ENCODE data around the gene ALPP. TPM values are rescaled to one million over a fixed set of nuclear protein-coding genes. Genes with fewer than 3 reads are reported as not detected.
"Not testable (repeated sequence)": the region's sequence is repeated elsewhere in the genome, so short reads cannot be mapped to it uniquely, and the experiment has no call there.

ALPP gene
- total RNA-seq, 3 donors from 2014 or later (not counting 1 experiment from before 2014, with no cell fraction given), result 0.30 TPM; not detected in 2

DNA sequence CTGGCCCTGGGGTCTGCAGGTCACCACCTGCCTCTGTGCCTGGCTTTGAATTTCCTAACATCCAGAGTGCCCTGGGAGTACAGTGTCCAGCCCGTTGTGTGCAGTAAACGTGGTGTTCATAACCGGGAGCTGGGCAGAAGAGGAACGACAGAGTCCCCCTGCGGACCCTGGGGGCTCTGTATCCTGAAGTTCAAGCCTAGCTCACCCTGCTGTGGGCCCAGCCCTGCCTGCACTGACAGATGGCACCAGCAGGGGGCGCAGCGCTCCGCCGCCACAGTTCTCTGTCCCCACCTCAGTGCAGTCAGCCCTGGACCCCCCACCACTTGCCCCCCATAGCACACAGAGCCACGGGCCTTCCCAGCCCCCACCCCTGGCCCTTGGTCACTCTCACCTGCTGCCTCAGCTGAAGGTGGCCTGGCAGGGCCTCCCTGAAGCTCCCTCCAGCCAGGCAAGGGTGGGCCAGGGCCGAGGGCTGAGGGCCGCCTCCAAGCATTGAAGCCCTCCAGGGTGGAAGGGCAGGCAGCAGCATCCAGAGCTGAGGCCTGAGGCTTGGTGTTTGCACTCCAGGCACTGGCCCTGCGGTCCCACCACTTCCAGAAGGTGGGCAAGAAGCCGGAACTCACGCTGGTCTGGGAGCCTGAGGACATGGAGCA lies 43.2 kb upstream of the ALPP start:
- WGBS (ENCODE audit: insufficient coverage), result 60% methylated on average over 15 of the region's 15 CpGs
- H3K36me3 Mint-ChIP-seq; H3K27me3 Mint-ChIP-seq (ENCODE audit: low read depth in 2 of 2); H3K9me3 Mint-ChIP-seq; H3K27me3 ChIP-seq (ENCODE audit: control insufficient read depth, insufficient read depth, low read length); H3K4me1 Mint-ChIP-seq; H3K36me3 ChIP-seq (ENCODE audit: control insufficient read depth, insufficient read depth, low read length); intact Hi-C loops (cut with micrococcal nuclease); H3K4me3 Mint-ChIP-seq; H3K4me1 ChIP-seq (ENCODE audit: control insufficient read depth, insufficient read depth, low read length); H3K27ac Mint-ChIP-seq; H3K27ac ChIP-seq (ENCODE audit: low read length); H3K4me3 ChIP-seq (ENCODE audit: low read length); H3K9me3 ChIP-seq (ENCODE audit: control insufficient read depth, insufficient read depth, low read length): not testable (repeated sequence)
- TF ChIP-seq, protein P1, sequence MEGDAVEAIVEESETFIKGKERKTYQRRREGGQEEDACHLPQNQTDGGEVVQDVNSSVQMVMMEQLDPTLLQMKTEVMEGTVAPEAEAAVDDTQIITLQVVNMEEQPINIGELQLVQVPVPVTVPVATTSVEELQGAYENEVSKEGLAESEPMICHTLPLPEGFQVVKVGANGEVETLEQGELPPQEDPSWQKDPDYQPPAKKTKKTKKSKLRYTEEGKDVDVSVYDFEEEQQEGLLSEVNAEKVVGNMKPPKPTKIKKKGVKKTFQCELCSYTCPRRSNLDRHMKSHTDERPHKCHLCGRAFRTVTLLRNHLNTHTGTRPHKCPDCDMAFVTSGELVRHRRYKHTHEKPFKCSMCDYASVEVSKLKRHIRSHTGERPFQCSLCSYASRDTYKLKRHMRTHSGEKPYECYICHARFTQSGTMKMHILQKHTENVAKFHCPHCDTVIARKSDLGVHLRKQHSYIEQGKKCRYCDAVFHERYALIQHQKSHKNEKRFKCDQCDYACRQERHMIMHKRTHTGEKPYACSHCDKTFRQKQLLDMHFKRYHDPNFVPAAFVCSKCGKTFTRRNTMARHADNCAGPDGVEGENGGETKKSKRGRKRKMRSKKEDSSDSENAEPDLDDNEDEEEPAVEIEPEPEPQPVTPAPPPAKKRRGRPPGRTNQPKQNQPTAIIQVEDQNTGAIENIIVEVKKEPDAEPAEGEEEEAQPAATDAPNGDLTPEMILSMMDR (IDR thresholded peaks at IDR 0.05), result peak; percentile 54
- ATAC-seq (peak in 2 of 3 donors; percentile 40 to 56), DNase-seq (peak in 1 of 2 donors; percentile 13)

DNA sequence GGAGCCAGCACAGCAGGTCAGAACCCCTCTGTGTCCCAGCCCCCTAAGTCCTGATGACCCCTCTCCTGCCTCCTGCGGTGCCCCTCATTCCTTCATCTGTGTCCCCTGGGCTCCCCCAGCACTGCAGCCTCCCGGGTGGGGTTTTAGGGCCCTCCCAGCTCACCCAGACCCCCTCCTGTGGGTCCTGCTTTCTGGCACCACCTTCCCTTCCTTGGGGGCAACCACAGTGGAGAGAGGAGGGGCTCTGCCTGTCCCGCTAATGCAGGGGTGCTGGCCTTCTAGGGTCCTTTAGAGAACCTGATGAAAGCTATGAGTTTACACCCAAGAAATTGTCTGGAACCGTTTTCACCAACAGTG lies 42.7 kb upstream of the ALPP start:
- no peaks in the 10 kb centered on the region for H3K9me3 ChIP-seq (ENCODE audit: control insufficient read depth, insufficient read depth, low read length)
- DNase-seq (peak in 1 of 2 donors; percentile 14), ATAC-seq (no peak)
- H3K4me3 ChIP-seq (ENCODE audit: low read length), result no peak overlapping the region
- no peaks in the 10 kb centered on the region for H3K27me3 ChIP-seq (ENCODE audit: control insufficient read depth, insufficient read depth, low read length)
- TF ChIP-seq, protein P1 (IDR thresholded peaks at IDR 0.05), result no peak
- H3K27ac Mint-ChIP-seq, result no peak overlapping the region
- H3K36me3 ChIP-seq (ENCODE audit: control insufficient read depth, insufficient read depth, low read length), result peaks cover 5% of the 10 kb centered on the region
- no peaks in the 10 kb centered on the region for H3K9me3 Mint-ChIP-seq
- 92% methylated on average over 4 of the region's 4 CpGs for WGBS (ENCODE audit: insufficient coverage)
- H3K4me3 Mint-ChIP-seq, result no peak overlapping the region
- no peaks in the 10 kb centered on the region for H3K36me3 Mint-ChIP-seq
- no peaks in the 10 kb centered on the region for H3K4me1 ChIP-seq (ENCODE audit: control insufficient read depth, insufficient read depth, low read length)
- no peaks in the 10 kb centered on the region for H3K27me3 Mint-ChIP-seq (ENCODE audit: low read depth in 2 of 2)
- no peaks in the 10 kb centered on the region for H3K4me1 Mint-ChIP-seq
- intact Hi-C loops (cut with micrococcal nuclease), result no loop called here
- no peak overlapping the region for H3K27ac ChIP-seq (ENCODE audit: low read length)

DNA sequence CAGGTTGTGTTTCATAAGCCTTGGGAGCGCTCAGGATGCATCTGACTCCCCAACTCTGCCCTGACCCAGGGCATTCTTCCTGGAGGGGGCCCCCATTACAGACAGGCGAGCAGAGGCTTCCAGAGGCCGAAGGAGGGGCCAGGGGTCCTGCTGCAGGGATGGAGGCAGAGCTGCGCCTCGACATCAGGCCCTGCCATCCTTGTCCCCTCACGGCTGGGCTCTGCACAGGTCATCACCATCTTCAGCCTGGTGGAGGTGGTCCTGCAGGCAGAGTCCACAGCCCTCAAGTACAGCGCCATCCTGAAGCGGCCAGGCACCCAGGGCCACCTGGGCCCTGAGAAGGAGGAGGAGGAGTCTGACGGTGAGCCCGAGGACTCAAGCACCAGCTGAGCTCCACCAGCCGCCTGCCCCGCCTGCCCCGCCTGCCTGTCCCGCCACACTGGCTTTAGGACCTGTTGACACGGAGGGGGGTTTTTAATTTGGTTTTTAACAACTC lies 42.3 kb upstream of the ALPP start:
- 92% methylated on average over 15 of the region's 15 CpGs for WGBS (ENCODE audit: insufficient coverage)
- H3K27ac Mint-ChIP-seq, result no peak overlapping the region
- H3K9me3 Mint-ChIP-seq, result no peaks in the 10 kb centered on the region
- no peaks in the 10 kb centered on the region for H3K36me3 Mint-ChIP-seq
- H3K27ac ChIP-seq (ENCODE audit: low read length), result no peak overlapping the region
- no peaks in the 10 kb centered on the region for H3K4me1 Mint-ChIP-seq
- H3K27me3 Mint-ChIP-seq (ENCODE audit: low read depth in 2 of 2), result no peaks in the 10 kb centered on the region
- DNase-seq, result no peak
- intact Hi-C loops (cut with micrococcal nuclease), result no loop called here
- no peak for ATAC-seq
- TF ChIP-seq, protein P1 (IDR thresholded peaks at IDR 0.05), result no peak
- no peak overlapping the region for H3K4me3 ChIP-seq (ENCODE audit: low read length)
- peaks cover 5% of the 10 kb centered on the region for H3K36me3 ChIP-seq (ENCODE audit: control insufficient read depth, insufficient read depth, low read length)
- no peaks in the 10 kb centered on the region for H3K27me3 ChIP-seq (ENCODE audit: control insufficient read depth, insufficient read depth, low read length)
- H3K9me3 ChIP-seq (ENCODE audit: control insufficient read depth, insufficient read depth, low read length), result no peaks in the 10 kb centered on the region
- no peaks in the 10 kb centered on the region for H3K4me1 ChIP-seq (ENCODE audit: control insufficient read depth, insufficient read depth, low read length)
- H3K4me3 Mint-ChIP-seq, result no peak overlapping the region

Data from natural killer cell (primary cell).